GM18526 (cell line): Measurements from ENCODE around the gene TTF1.
A peak's percentile ranks its signal among the peaks of the same experiment; 100 is the strongest.

Experiments used
- POLR2A ChIP-seq: IDR thresholded peaks from 3 replicates; pipeline ENCODE4 v1.6.1; 2011; ENCODE audit not compliant: insufficient read length; ENCODE audit errors: extremely low read depth

Gene TTF1

DNA sequence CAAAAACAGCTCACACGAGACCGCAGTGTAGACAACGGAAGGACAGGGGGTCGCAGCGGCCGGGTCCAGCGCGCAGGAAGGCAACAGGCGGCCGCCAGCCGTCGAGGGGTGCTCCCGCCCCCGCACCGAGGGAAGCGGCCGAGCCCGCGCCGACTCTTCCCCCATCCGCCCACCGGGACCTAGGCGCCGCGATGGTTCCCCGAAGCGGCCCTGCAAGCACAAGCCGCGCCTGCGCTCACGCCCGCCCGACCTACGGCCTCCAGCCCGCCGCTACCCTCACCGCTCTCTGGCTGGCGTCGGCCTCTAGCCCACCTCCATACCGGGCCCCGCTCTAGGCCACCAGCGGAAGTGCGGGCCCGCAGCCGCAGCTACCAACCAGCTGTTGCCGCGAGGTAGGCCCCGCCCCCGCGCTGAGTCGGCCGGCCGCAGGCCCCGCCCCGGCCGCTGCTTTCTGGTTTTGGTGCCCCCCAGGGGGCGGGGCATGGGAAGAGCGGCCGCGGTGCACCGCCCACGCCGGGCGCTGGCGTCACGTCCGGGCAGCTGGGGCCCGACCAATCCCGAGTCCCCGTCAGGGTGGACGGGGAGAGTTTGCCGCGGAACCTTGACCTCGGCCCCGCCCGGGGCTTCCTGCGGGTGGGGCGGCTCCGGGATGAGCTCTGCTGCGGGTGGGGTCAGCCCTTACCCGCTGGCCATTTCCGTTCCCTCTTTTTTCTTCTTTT is 51.8 kb downstream of the TTF1 start, which contains the start of gene SETX:
TSS of gene SETX (minus strand) at position 350 of the 719 bp plus-strand sequence. CDS start 5,558 bp downstream, outside the sequence.
- TF ChIP-seq POLR2A, result peak; percentile 98

DNA sequence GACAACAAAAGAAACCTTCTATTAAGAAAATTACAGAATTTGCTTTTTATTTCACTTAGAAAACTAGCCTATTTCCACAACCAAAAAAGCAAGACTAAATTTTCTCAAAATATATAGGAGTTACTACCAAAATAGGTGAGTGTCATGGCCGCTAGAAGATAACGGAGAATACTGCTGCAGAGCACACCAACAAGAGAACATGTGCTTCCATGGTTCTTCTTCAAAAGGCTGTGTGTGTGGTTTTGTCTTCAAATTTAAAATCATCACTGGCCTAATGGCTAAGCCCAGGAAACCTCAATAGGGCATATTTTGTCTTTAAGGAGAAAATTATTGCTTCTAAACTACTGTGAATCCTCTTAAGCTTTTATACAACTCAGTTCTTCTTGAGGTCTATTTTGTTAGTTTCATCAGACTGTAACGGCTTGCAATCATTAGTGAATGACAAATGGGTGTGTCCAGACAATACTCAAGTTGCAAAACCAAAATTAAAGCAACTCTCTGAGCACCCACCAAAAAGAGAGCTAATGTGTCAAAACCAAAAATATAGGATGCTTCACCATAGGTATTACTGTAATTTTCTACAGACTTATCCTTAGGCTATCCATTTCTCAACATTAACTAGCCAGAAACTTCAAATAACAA is 55.1 kb downstream of the TTF1 start:
- TF ChIP-seq POLR2A, result no peak

GRCh38 chr9:132350861-132351315 is 55.8 kb downstream of the TTF1 start:
- TF ChIP-seq POLR2A, result no peak

GRCh38 chr9:132348676-132349075 is 58.0 kb downstream of the TTF1 start:
- no peak for TF ChIP-seq POLR2A

GRCh38 chr9:132346177-132346576 is 60.5 kb downstream of the TTF1 start:
- TF ChIP-seq POLR2A, result no peak

- TF ChIP-seq POLR2A, result no peak
Observed at GRCh38 chr9:132341177-132341840, 65.3 kb downstream of the TTF1 start.

- TF ChIP-seq POLR2A, result no peak
Observed at GRCh38 chr9:132334364-132334763, 72.3 kb downstream of the TTF1 start.

DNA sequence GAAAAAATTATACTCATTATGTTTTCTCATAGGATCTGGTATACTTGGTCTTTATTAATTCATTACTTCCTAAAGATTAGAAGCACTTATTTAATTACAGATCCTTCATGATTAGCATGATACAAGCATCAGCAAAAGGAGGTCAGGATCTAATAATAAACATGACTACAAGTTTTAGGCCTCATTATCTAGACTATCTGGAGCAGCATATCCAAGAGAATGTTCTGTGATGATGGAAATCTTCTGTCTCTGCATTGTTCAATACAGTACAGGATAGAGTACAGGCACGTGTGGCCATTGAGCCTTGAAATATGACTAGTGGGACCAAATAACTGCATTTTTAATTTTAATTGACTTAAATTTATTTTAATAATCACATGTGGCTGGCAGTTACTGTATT is 73.1 kb downstream of the TTF1 start:
- TF ChIP-seq POLR2A, result no peak

- TF ChIP-seq POLR2A, result no peak
Observed at GRCh38 chr9:132328580-132328979, 78.1 kb downstream of the TTF1 start.

GRCh38 chr9:132327537-132327936 is 79.1 kb downstream of the TTF1 start:
- TF ChIP-seq POLR2A, result no peak
